Measurements from ENCODE around the gene MKRN2. TPM values are rescaled to one million over a fixed set of nuclear protein-coding genes. Genes with fewer than 3 reads are reported as not detected.

The MKRN2 gene
- polyA plus RNA-seq, 3 donors = 18.2 to 30.9 (median 29.6) TPM

DNA sequence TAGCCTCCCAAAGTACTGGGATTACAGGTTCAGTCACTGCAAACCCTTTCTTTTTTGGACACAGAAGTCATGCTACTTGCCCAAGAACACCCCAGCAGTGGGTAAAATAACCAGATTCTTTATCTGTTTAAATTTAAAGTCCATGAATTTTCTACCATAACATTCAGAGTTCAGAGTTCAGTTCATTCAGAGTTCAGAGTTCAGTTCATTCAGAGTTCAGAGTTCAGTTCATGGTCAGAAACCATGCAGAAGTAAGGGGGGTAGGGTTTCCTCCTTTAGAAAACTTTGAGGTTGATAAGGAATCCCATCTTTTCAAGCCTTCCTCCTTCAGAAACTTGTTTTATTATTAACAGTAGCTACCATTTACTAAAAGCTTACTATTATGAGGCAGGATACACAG, 63.8 kb downstream of the MKRN2 start:
- no peaks in the 10 kb centered on the region for H3K9me3 ChIP-seq (replicated peaks in 1 of 2; ENCODE audit: control insufficient read depth in 1 of 2, insufficient read depth in 1 of 2, low read length in 2 of 2)
- peak overlapping the region in 1 of 2 donors; percentile 60 for H3K27ac ChIP-seq (ENCODE audit: low read depth in 1 of 2, low read length in 2 of 2)
- Mint-ChIP-seq H3K27me3 (ENCODE audit: low read depth in 3 of 3) (no peaks in the 10 kb centered on the region), H3K4me3 (no peak overlapping the region), H3K9me3 (no peaks in the 10 kb centered on the region), H3K27ac (peak overlapping the region in 5 of 7 donors; percentile 26 to 89 (median 51)), H3K4me1 (peaks cover 31% of the 10 kb centered on the region), H3K36me3 (peaks cover 19 to 44% of the 10 kb centered on the region in 2 donors)
- peaks cover 99% of the 10 kb centered on the region for H4K20me1 ChIP-seq (ENCODE audit: insufficient read depth, low read length)
- TF ChIP-seq, protein P1, sequence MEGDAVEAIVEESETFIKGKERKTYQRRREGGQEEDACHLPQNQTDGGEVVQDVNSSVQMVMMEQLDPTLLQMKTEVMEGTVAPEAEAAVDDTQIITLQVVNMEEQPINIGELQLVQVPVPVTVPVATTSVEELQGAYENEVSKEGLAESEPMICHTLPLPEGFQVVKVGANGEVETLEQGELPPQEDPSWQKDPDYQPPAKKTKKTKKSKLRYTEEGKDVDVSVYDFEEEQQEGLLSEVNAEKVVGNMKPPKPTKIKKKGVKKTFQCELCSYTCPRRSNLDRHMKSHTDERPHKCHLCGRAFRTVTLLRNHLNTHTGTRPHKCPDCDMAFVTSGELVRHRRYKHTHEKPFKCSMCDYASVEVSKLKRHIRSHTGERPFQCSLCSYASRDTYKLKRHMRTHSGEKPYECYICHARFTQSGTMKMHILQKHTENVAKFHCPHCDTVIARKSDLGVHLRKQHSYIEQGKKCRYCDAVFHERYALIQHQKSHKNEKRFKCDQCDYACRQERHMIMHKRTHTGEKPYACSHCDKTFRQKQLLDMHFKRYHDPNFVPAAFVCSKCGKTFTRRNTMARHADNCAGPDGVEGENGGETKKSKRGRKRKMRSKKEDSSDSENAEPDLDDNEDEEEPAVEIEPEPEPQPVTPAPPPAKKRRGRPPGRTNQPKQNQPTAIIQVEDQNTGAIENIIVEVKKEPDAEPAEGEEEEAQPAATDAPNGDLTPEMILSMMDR (IDR thresholded peaks at IDR 0.05) = no peak
- H3K79me2 ChIP-seq (ENCODE audit: insufficient read depth, low read length) = peaks cover 100% of the 10 kb centered on the region
- no peak overlapping the region for H3K4me3 ChIP-seq (replicated peaks in 1 of 3; ENCODE audit: low read depth in 2 of 3, low read length in 3 of 3)
- H3K4me1 ChIP-seq (ENCODE audit: control insufficient read depth in 1 of 2, insufficient read depth in 2 of 2, low read length in 2 of 2) = peaks cover 0 to 3% of the 10 kb centered on the region in 2 donors
- H3K27me3 ChIP-seq (ENCODE audit: control insufficient read depth in 2 of 2, insufficient read depth in 2 of 2, low read length in 2 of 2) = no peaks in the 10 kb centered on the region
- no peak overlapping the region for H2AFZ ChIP-seq (ENCODE audit: insufficient read depth, low read depth, low read length, poor library complexity, severe bottlenecking)
- H3K9ac ChIP-seq (ENCODE audit: insufficient read depth, low read length, poor library complexity, severe bottlenecking) = no peak overlapping the region
- DNase-seq = no peak
- intact Hi-C loops (cut with micrococcal nuclease) = no loop called here
- H3K36me3 ChIP-seq (replicated peaks in 1 of 2; ENCODE audit: control insufficient read depth in 1 of 2, insufficient read depth in 2 of 2, low read length in 2 of 2) = peaks cover 28 to 32% of the 10 kb centered on the region in 2 donors
- no peak overlapping the region for H3K4me2 ChIP-seq (replicated peaks; ENCODE audit: extremely low read depth, low read length, poor library complexity, severe bottlenecking)

GRCh38 chr3:12622335-12622734, 65.4 kb downstream of the MKRN2 start:
- WGBS (ENCODE audit: insufficient coverage) = 49% methylated on average over 4 of the region's 4 CpGs
- TF ChIP-seq, protein P1 (IDR thresholded peaks at IDR 0.05) = no peak
- Mint-ChIP-seq H3K9me3 (no peaks in the 10 kb centered on the region), H3K27me3 (ENCODE audit: low read depth in 3 of 3) (no peaks in the 10 kb centered on the region), H3K4me3 (no peak overlapping the region), H3K36me3 (peaks cover 13 to 32% of the 10 kb centered on the region in 2 donors), H3K4me1 (peaks cover 43% of the 10 kb centered on the region), H3K27ac (peak overlapping the region in 6 of 7 donors; percentile 38 to 93 (median 59))
- H4K20me1 ChIP-seq (ENCODE audit: insufficient read depth, low read length) = peaks cover 99% of the 10 kb centered on the region
- H3K9ac ChIP-seq (ENCODE audit: insufficient read depth, low read length, poor library complexity, severe bottlenecking) = no peak overlapping the region
- no peaks in the 10 kb centered on the region for H3K9me3 ChIP-seq (replicated peaks in 1 of 2; ENCODE audit: control insufficient read depth in 1 of 2, insufficient read depth in 1 of 2, low read length in 2 of 2)
- peaks cover 7 to 12% of the 10 kb centered on the region in 2 donors for H3K4me1 ChIP-seq (ENCODE audit: control insufficient read depth in 1 of 2, insufficient read depth in 2 of 2, low read length in 2 of 2)
- no peak overlapping the region for H3K4me2 ChIP-seq (replicated peaks; ENCODE audit: extremely low read depth, low read length, poor library complexity, severe bottlenecking)
- H3K27ac ChIP-seq (ENCODE audit: low read depth in 1 of 2, low read length in 2 of 2) = peak overlapping the region in 1 of 2 donors; percentile 43
- no peak overlapping the region for H3K4me3 ChIP-seq (replicated peaks in 1 of 3; ENCODE audit: low read depth in 2 of 3, low read length in 3 of 3)
- peaks cover 13 to 16% of the 10 kb centered on the region in 2 donors for H3K36me3 ChIP-seq (replicated peaks in 1 of 2; ENCODE audit: control insufficient read depth in 1 of 2, insufficient read depth in 2 of 2, low read length in 2 of 2)
- no peak for DNase-seq
- H2AFZ ChIP-seq (ENCODE audit: insufficient read depth, low read depth, low read length, poor library complexity, severe bottlenecking) = no peak overlapping the region
- intact Hi-C loops (cut with micrococcal nuclease) = no loop called here
- no peaks in the 10 kb centered on the region for H3K27me3 ChIP-seq (ENCODE audit: control insufficient read depth in 2 of 2, insufficient read depth in 2 of 2, low read length in 2 of 2)
- peaks cover 100% of the 10 kb centered on the region for H3K79me2 ChIP-seq (ENCODE audit: insufficient read depth, low read length)
